IMR-90 (cell line): ENCODE results near the gene CFAP299. TPM values are rescaled to one million over a fixed set of nuclear protein-coding genes. Genes with fewer than 3 reads are reported as not detected.

ENCODE experiments used
- ATAC-seq: fragments of 200-7000 bp; cut with Tn5 transposase; 2 replicates; pipeline ENCODE4 v1.9.1; 2020; ENCODE audit warnings: low read depth, mild to moderate bottlenecking, moderate library complexity
- BruUV-seq: library from RNA; stranded (reverse); fragments of 400-500 nt; replicated peaks from 2 replicates; lab custom pipeline; 2021; lab: Mats Ljungman, UMichigan
- CTCF ChIA-PET: fragments of 300-600 bp; formaldehyde crosslinking; extraction: SDS; loops from one replicate; lab custom pipeline; 2021; ENCODE audit warnings: antibody characterized with exemption; lab: Yijun Ruan, JAX
- POLR2A ChIA-PET: fragments of 300-600 bp; sonication (Branson Sonifier 250); formaldehyde crosslinking; loops from one replicate; lab custom pipeline; 2022; ENCODE audit warnings: antibody characterized with exemption; ENCODE audit not compliant: unreplicated experiment; lab: Charles Lee
- DNase-seq: peaks from one replicate; pipeline ENCODE4 v3.0.0; 2013
- H2AFZ ChIP-seq: replicated peaks from 2 replicates; pipeline ENCODE3; 2013; ENCODE audit warnings: low read length, mild to moderate bottlenecking; ENCODE audit not compliant: poor library complexity
- H2AK5ac ChIP-seq: 2 replicates; pipeline ENCODE4 v1.6.1; 2013; ENCODE audit warnings: low read depth, low read length, inconsistent platforms
- H2AK9ac ChIP-seq: replicated peaks from 2 replicates; pipeline ENCODE3; 2013; ENCODE audit warnings: mild to moderate bottlenecking, low read depth, low read length, moderate library complexity; ENCODE audit not compliant: poor library complexity
- H2BK120ac ChIP-seq: 2 replicates; pipeline ENCODE4 v1.6.1; 2013; ENCODE audit warnings: low read depth, low read length, inconsistent platforms
- H2BK15ac ChIP-seq: 3 replicates; pipeline ENCODE4 v1.6.1; 2013; ENCODE audit warnings: low read depth, low read length, inconsistent platforms
- H2BK20ac ChIP-seq: 2 replicates; pipeline ENCODE4 v1.6.1; 2013; ENCODE audit warnings: low read depth, mild to moderate bottlenecking, inconsistent platforms, low read length, moderate library complexity
- H2BK5ac ChIP-seq: 2 replicates; pipeline ENCODE4 v1.6.1; 2013; ENCODE audit warnings: mild to moderate bottlenecking, low read depth, low read length, inconsistent platforms; ENCODE audit not compliant: poor library complexity, severe bottlenecking
- H3K14ac ChIP-seq: replicated peaks from 2 replicates; pipeline ENCODE4 v1.6.1; 2013; ENCODE audit warnings: low read depth, low read length, inconsistent platforms
- H3K18ac ChIP-seq: 2 replicates; pipeline ENCODE4 v1.6.1; 2013; ENCODE audit warnings: low read depth, low read length, control low read depth
- H3K23ac ChIP-seq: 2 replicates; pipeline ENCODE4 v1.6.1; 2013; ENCODE audit warnings: low read depth, low read length, inconsistent platforms
- H3K27ac ChIP-seq: 2 replicates; pipeline ENCODE4 v1.5.1; 2013; ENCODE audit warnings: mild to moderate bottlenecking, control low read depth, low read length; ENCODE audit not compliant: insufficient read depth
- H3K27me3 ChIP-seq: 2 replicates; pipeline ENCODE4 v1.6.1; 2013; ENCODE audit warnings: low read length; ENCODE audit not compliant: control insufficient read depth, insufficient read depth
- H3K36me3 ChIP-seq: 2 replicates; pipeline ENCODE4 v1.6.1; 2013; ENCODE audit warnings: low read length, mixed read lengths; ENCODE audit not compliant: control insufficient read depth, insufficient read depth
- H3K4ac ChIP-seq: 2 replicates; pipeline ENCODE4 v1.6.1; 2013; ENCODE audit warnings: low read depth, low read length, inconsistent platforms
- H3K4me1 ChIP-seq: 2 replicates; pipeline ENCODE4 v1.6.1; 2013; ENCODE audit warnings: low read length, mixed read lengths; ENCODE audit not compliant: control insufficient read depth, insufficient read depth
- H3K4me2 ChIP-seq: 2 replicates; pipeline ENCODE4 v1.6.1; 2013; ENCODE audit warnings: low read depth, mild to moderate bottlenecking, control low read depth, low read length, moderate library complexity
- H3K4me3 ChIP-seq: 2 replicates; pipeline ENCODE4 v1.5.1; 2013; ENCODE audit warnings: low read depth, mild to moderate bottlenecking, control low read depth, low read length, moderate library complexity; ENCODE audit not compliant: insufficient read depth
- H3K56ac ChIP-seq: 2 replicates; pipeline ENCODE4 v1.6.1; 2013; ENCODE audit warnings: low read length, inconsistent platforms; ENCODE audit not compliant: insufficient read depth; ENCODE audit errors: extremely low read depth
- H3K79me1 ChIP-seq, 2 experiments: 2 replicates each; pipeline ENCODE4 v1.6.1; 2013; ENCODE audit warnings: low read length in 2 of 2, inconsistent platforms in 1 of 2, low read depth in 1 of 2
- H3K9ac ChIP-seq: 2 replicates; pipeline ENCODE4 v1.6.1; 2013; ENCODE audit warnings: low read depth, low read length, control low read depth
- H3K9me1 ChIP-seq: 2 replicates; pipeline ENCODE4 v1.6.1; 2013; ENCODE audit warnings: low read length, inconsistent platforms; ENCODE audit not compliant: insufficient read depth
- H3K9me3 ChIP-seq: 2 replicates; pipeline ENCODE4 v1.6.1; 2013; ENCODE audit warnings: low read length; ENCODE audit not compliant: control insufficient read depth, insufficient read depth
- H4K20me1 ChIP-seq: 2 replicates; pipeline ENCODE4 v1.6.1; 2013; ENCODE audit warnings: low read length, inconsistent platforms; ENCODE audit not compliant: insufficient read depth
- H4K5ac ChIP-seq: 2 replicates; pipeline ENCODE4 v1.6.1; 2013; ENCODE audit warnings: mild to moderate bottlenecking, low read depth, low read length, control low read depth
- H4K8ac ChIP-seq, 2 experiments: 2 replicates each; pipeline ENCODE4 v1.6.1; 2013; ENCODE audit warnings: low read depth in 2 of 2, low read length in 2 of 2, control low read depth in 1 of 2, inconsistent platforms in 1 of 2
- H4K91ac ChIP-seq: 2 replicates; pipeline ENCODE4 v1.6.1; 2013; ENCODE audit warnings: low read depth, low read length, inconsistent platforms; ENCODE audit not compliant: insufficient read depth
- BHLHE40 ChIP-seq: fragments of 150-350 bp; IDR thresholded peaks from 2 replicates; pipeline ENCODE4 v1.6.1; 2016; ENCODE audit warnings: mild to moderate bottlenecking, low read depth, low read length
- CEBPB ChIP-seq: IDR thresholded peaks from 2 replicates; pipeline ENCODE4 v1.6.1; 2012; ENCODE audit warnings: low read depth, low read length, improper control_type of control experiment
- CHD1 ChIP-seq: IDR thresholded peaks from 2 replicates; pipeline ENCODE4 v1.6.1; 2012; ENCODE audit warnings: low read depth, low read length, improper control_type of control experiment
- FOS ChIP-seq: fragments of 150-350 bp; IDR thresholded peaks from 2 replicates; pipeline ENCODE4 v1.6.1; 2016; ENCODE audit warnings: low read depth, low read length
- MAFK ChIP-seq: IDR thresholded peaks from 2 replicates; pipeline ENCODE4 v1.6.1; 2012; ENCODE audit warnings: low read depth, low read length, improper control_type of control experiment
- MAZ ChIP-seq: IDR thresholded peaks from 2 replicates; pipeline ENCODE4 v1.6.1; 2012; ENCODE audit warnings: low read depth, mild to moderate bottlenecking, low read length, improper control_type of control experiment, moderate library complexity, borderline replicate concordance
- MXI1 ChIP-seq: IDR thresholded peaks from 2 replicates; pipeline ENCODE4 v1.6.1; 2012; ENCODE audit warnings: low read depth, mild to moderate bottlenecking, low read length, moderate library complexity, borderline replicate concordance
- NFE2L2 ChIP-seq: fragments of 150-350 bp; IDR thresholded peaks from 2 replicates; pipeline ENCODE4 v1.6.1; 2016; ENCODE audit warnings: low read depth, mild to moderate bottlenecking, low read length
- RAD21 ChIP-seq: IDR thresholded peaks from 2 replicates; pipeline ENCODE4 v1.6.1; 2012; ENCODE audit warnings: low read length, improper control_type of control experiment
- RCOR1 ChIP-seq: IDR thresholded peaks from 2 replicates; pipeline ENCODE4 v1.6.1; 2012; ENCODE audit warnings: mild to moderate bottlenecking, low read length, improper control_type of control experiment; ENCODE audit not compliant: insufficient replicate concordance
- RFX5 ChIP-seq: IDR thresholded peaks from 2 replicates; pipeline ENCODE4 v1.8.0; 2012; ENCODE audit warnings: low read depth, mild to moderate bottlenecking, low read length, moderate library complexity
- SMC3 ChIP-seq: fragments of 150-350 bp; IDR thresholded peaks from 2 replicates; pipeline ENCODE4 v1.6.1; 2016; ENCODE audit warnings: low read depth, mild to moderate bottlenecking, antibody characterized with exemption, low read length, moderate library complexity
- WGBS, 2 experiments: methylation state at CpG; one replicate each; pipeline versions ENCODE4 v1.1.5 to v1.1.7; 2013; ENCODE audit warnings: missing lambda C conversion rate in 2 of 2; ENCODE audit not compliant: insufficient read length in 1 of 2; ENCODE audit errors: extremely low coverage in 2 of 2; 5-methylcytosine and 5-hydroxymethylcytosine counted together
- dilution Hi-C: fragments of 300-500 bp; cut with HindIII; formaldehyde crosslinking; loops from one replicate; pipeline ENCODE4 v1.14.3; 2018; ENCODE audit warnings: low sequenced_read_pairs; ENCODE audit not compliant: unreplicated experiment
- in situ Hi-C: fragments of 300-500 bp; cut with MboI; formaldehyde crosslinking; loops from 3 replicates; pipeline ENCODE4 v1.14.3; 2019; ENCODE audit warnings: low sequenced_read_pairs, inconsistent platforms, mixed read lengths
- intact Hi-C: fragments of 100-400 bp; cut with micrococcal nuclease; formaldehyde crosslinking; loops from 2 replicates; pipeline ENCODE4 v1.10.0; 2022
- polyA plus RNA-seq, 3 experiments: library from polyadenylated mRNA; depleted of rRNA; stranded (reverse); fragments of >200 nt; gene quantifications; 2 replicates each; pipeline ENCODE4 v1.2.3, GENCODE V29; 2012; ENCODE audit warnings: low replicate concordance in 1 of 3
- total RNA-seq: library from RNA; depleted of rRNA; stranded (reverse); fragments of >200 nt; gene quantifications from 2 replicates; pipeline ENCODE4 v1.2.3, GENCODE V29; 2012
- TF ChIP-seq, protein P1 (sequence below): fragments of 150-350 bp; IDR thresholded peaks from 2 replicates; pipeline ENCODE4 v1.6.1; 2016; ENCODE audit warnings: low read depth, mild to moderate bottlenecking, low read length, moderate library complexity, borderline replicate concordance
- TF ChIP-seq, protein P2 (sequence below): fragments of 150-350 bp; IDR thresholded peaks from 2 replicates; pipeline ENCODE4 v1.6.1; 2017; ENCODE audit warnings: mild to moderate bottlenecking, antibody characterized with exemption, low read length, low read depth

Gene CFAP299
- total and polyA plus RNA-seq, 2 of the 4 experiments (the other 2 are of a cell fraction) = 1.0 to 1.1 TPM

DNA sequence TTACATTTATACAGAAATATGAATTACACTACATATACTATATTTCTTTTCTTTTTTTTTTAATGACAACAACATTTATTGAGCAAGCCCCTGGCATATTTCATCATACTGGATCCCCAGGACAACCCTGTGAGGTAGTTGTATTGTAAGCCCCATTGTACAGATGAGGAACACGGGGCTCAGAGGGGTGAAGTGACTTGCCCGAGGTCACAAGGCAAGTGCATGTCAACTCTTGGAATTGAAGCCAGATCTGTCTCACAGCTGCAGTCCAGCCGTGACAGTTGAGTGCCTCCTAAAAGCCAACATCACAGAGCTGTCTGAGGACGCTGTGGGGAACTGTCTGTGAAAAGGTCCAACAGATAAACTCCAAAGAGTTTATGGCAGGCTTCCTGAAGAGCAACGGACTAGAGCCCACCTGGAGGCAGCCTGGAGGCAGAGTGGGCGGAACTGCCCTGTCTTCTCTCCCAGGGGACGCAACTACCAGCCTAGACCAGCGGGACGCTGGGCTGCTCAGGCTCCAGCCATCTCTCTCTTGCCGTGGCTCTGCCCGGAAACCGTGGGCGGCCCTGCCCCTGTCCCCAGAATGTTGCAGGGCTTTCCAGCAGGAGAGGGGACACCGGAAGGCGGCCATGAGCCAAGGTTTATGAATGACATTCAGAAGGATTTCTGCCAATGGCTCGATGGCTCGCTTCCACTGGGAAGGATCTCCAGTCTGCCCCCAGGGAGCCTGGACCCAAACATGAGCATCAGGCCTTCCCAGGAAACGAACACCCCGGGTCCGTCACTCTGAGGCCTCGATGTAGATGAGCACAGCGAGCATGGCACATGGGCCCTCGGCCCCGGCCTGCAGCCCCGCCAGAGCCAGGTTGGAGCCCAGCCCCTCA lies 50.1 kb downstream of the CFAP299 start:
- dilution Hi-C loops (no loop called here), in situ Hi-C loops (no loop called here), intact Hi-C loops (no loop called here)
- no peak overlapping the region for H2BK20ac ChIP-seq
- H3K9me1 ChIP-seq = peaks cover 2% of the 10 kb centered on the region; the same call in 1 of the 2 replicates
- no peak overlapping the region for H3K4me2 ChIP-seq
- DNase-seq (no peak), ATAC-seq (no peak)
- no peak overlapping the region for H3K14ac ChIP-seq
- no peak overlapping the region for H4K5ac ChIP-seq
- H3K9ac ChIP-seq = no peak overlapping the region
- no peak overlapping the region for H2BK15ac ChIP-seq
- no TSS peak for BruUV-seq
- no peak overlapping the region for H3K4me3 ChIP-seq
- H4K8ac ChIP-seq = no peak overlapping the region
- H3K79me1 ChIP-seq = no peaks in the 10 kb centered on the region; a peak in 1 of 4 replicates
- WGBS, 2 experiments = 92% methylated on average over 19 of the region's 25 CpGs; no CpG with 5 or more reads in 1 of the 2 experiments
- H3K27me3 ChIP-seq = no peaks in the 10 kb centered on the region
- H2BK120ac ChIP-seq = no peak overlapping the region
- H3K9me3 ChIP-seq = 0 out of 2 replicates have a peak, but pooled peaks cover 2% of the 10 kb centered on the region
- H2AK9ac ChIP-seq = no peak overlapping the region
- H2BK5ac ChIP-seq = no peak overlapping the region
- H2AK5ac ChIP-seq = no peak overlapping the region
- no peaks in the 10 kb centered on the region; the same call in 1 of the 2 replicates for H4K20me1 ChIP-seq
- no peak overlapping the region for H3K27ac ChIP-seq
- H3K4me1 ChIP-seq = no peaks in the 10 kb centered on the region
- no peak overlapping the region for H2AFZ ChIP-seq
- no peak overlapping the region for H4K91ac ChIP-seq
- ChIA-PET POLR2A (no interaction called here), CTCF (no interaction called here)
- H3K4ac ChIP-seq = no peak overlapping the region
- H3K18ac ChIP-seq = no peak overlapping the region
- no peaks in the 10 kb centered on the region for H3K36me3 ChIP-seq
- H3K23ac ChIP-seq = no peak overlapping the region
- H3K56ac ChIP-seq = no peak overlapping the region
- no peak for TF ChIP-seq MAZ
- TF ChIP-seq, protein P1, sequence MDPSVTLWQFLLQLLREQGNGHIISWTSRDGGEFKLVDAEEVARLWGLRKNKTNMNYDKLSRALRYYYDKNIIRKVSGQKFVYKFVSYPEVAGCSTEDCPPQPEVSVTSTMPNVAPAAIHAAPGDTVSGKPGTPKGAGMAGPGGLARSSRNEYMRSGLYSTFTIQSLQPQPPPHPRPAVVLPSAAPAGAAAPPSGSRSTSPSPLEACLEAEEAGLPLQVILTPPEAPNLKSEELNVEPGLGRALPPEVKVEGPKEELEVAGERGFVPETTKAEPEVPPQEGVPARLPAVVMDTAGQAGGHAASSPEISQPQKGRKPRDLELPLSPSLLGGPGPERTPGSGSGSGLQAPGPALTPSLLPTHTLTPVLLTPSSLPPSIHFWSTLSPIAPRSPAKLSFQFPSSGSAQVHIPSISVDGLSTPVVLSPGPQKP = no peak
- TF ChIP-seq SMC3 = no peak
- TF ChIP-seq CEBPB = no peak
- TF ChIP-seq RFX5 = no peak
- TF ChIP-seq RAD21 = no peak
- TF ChIP-seq BHLHE40 = no peak
- no peak for TF ChIP-seq FOS
- TF ChIP-seq CHD1 = no peak
- TF ChIP-seq, protein P2, sequence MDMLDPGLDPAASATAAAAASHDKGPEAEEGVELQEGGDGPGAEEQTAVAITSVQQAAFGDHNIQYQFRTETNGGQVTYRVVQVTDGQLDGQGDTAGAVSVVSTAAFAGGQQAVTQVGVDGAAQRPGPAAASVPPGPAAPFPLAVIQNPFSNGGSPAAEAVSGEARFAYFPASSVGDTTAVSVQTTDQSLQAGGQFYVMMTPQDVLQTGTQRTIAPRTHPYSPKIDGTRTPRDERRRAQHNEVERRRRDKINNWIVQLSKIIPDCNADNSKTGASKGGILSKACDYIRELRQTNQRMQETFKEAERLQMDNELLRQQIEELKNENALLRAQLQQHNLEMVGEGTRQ = no peak
- no peak for TF ChIP-seq RCOR1
- no peak for TF ChIP-seq MXI1
- no peak for TF ChIP-seq MAFK
- TF ChIP-seq NFE2L2 = no peak
